Testis (tissue), 2 donors: ENCODE results near the gene YBEY.

Source experiments
- CTCF ChIP-seq, 3 experiments: fragments of 450-650 bp in 2 of 3; fragments of 200-600 bp in 1 of 3; sonication (generic) in 1 of 3; IDR thresholded peaks; one replicate each; pipeline ENCODE4 v1.5.1; 2016 to 2019; ENCODE audit warnings: antibody characterized with exemption in 3 of 3, mild to moderate bottlenecking in 2 of 3, moderate library complexity in 1 of 3
- POLR2A ChIP-seq: fragments of 450-650 bp; IDR thresholded peaks from one replicate; pipeline ENCODE4 v1.6.1; 2017; ENCODE audit warnings: antibody characterized with exemption, mild to moderate bottlenecking, moderate library complexity

GRCh38 chr21:46295177-46295770 is 9.1 kb downstream of the YBEY start:
- TF ChIP-seq CTCF (IDR thresholded peaks at IDR 0.05) (no peak), POLR2A (no peak)
